HAP-1 (cell line): ENCODE data around the gene PRUNE2.

Source experiments
- DNase-seq, 2 experiments: peaks; one replicate each; pipeline ENCODE4 v3.0.0-alpha.2; 2016 to 2020; ENCODE audit warnings: low spot score in 2 of 2
- H3K27me3 ChIP-seq: fragments of 250-450 bp; sonication (Bioruptor Pico); 2 replicates; pipeline ENCODE4 v1.5.1; 2020; ENCODE audit warnings: low read depth, mild to moderate bottlenecking, moderate library complexity
- H3K36me3 ChIP-seq: fragments of 250-450 bp; sonication (Bioruptor Pico); replicated peaks from 2 replicates; pipeline ENCODE4 v1.5.1; 2020; ENCODE audit warnings: mild to moderate bottlenecking
- H3K4me1 ChIP-seq: fragments of 250-450 bp; sonication (Bioruptor Pico); 2 replicates; pipeline ENCODE4 v1.5.1; 2020; ENCODE audit warnings: mild to moderate bottlenecking
- H3K4me3 ChIP-seq: fragments of 250-450 bp; sonication (Bioruptor Pico); 2 replicates; pipeline ENCODE4 v1.5.1; 2020; ENCODE audit warnings: mild to moderate bottlenecking, moderate library complexity
- H3K9me3 ChIP-seq: fragments of 250-450 bp; sonication (Bioruptor Pico); 2 replicates; pipeline ENCODE4 v1.5.1; 2020; ENCODE audit warnings: mild to moderate bottlenecking, moderate library complexity
- in situ Hi-C: fragments of 300-500 bp; cut with MboI; formaldehyde crosslinking; loops from 3 replicates; pipeline ENCODE4 v1.14.3; 2020; ENCODE audit warnings: low sequenced_read_pairs, inconsistent platforms, mixed read lengths

Gene PRUNE2

DNA sequence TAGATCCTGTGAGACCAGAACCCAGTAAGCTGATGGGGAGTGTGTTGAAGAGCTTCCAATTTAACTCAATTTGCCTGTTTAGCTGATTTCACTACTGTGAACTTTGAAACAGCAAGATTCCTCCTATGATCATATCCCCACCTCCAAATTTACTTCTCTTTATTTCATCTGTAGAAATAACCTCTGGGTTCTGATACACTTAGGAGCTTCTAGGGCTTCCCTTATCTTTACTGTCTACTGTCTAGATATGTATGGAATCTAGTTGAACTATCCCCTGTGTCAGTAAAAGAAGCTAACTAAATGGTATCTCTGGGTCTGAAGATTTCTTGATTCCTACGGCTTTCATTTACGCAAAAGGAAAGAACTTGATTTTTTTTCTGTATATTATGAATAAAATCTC, 330.2 kb downstream of the PRUNE2 start:
- Histone ChIP-seq H3K27me3 (peaks cover 4% of the 10 kb centered on the region), H3K36me3 (no peaks in the 10 kb centered on the region), H3K4me1 (peaks cover 11% of the 10 kb centered on the region), H3K4me3 (no peak overlapping the region), H3K9me3 (no peaks in the 10 kb centered on the region)
- no peak for DNase-seq
- in situ Hi-C loops: no loop called here

DNA sequence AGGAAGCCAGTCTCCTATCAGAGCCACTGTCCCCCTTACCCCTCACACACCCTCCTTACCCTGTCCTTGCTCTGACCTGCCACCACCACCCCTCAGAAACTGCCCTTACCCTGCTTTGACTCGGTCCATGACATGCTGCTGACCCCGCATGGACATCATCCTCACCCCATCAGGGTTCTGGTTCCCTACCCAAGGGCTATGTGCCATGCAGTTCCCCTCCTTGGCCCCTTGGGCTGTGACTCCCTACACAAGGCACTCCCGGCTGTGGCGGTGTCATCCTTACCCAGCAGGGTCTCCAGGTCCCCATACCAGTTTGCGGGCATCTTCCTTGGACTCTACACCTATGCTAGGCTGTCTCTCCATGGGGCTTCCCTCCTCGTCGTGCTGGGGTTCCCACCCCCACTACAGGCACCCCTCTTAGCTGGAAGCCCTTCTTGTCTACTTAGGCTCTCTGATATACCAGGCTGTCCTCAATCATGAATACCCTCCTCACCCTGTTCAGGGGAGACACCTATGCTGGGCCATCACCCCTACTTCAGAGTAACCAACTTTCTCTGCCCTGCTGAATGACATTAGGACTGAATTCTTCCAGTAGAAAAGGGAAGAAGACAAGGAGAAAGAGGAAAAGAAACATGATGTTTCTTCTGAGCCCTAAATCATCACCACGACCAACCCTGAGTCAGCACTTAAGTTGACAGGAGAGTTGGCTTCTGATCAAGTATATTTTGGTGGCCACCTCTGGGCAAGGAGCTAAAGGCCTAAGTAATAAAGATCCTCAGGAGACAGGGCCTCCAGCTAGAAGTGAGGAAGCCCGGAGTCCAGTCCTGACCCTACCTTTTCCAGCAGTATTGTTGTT, 331.8 kb downstream of the PRUNE2 start:
- Histone ChIP-seq H3K9me3 (no peaks in the 10 kb centered on the region), H3K27me3 (peaks cover 4% of the 10 kb centered on the region), H3K4me3 (no peak overlapping the region), H3K36me3 (no peaks in the 10 kb centered on the region), H3K4me1 (peaks cover 11% of the 10 kb centered on the region)
- DNase-seq: no peak
- in situ Hi-C loops: no loop called here

DNA sequence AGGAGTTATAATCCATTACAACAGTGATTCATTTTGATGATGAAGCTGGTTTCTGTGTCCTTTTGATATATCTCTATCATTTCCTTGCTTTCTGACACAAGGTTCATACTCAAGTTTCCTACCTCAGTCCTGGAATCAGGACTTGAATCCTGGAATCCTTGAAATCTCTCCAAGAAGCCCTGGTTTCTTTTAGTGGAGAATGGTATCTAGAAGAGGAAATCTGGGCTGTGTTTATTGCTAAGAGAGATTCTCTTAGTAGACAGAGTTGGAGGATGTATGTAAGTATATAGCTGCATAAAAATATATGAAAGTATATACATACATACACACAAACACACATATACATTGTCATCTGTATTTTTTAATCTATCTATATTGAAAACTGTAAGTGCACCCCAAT, 332.5 kb downstream of the PRUNE2 start:
- no peak for DNase-seq
- Histone ChIP-seq H3K4me3 (no peak overlapping the region), H3K36me3 (no peaks in the 10 kb centered on the region), H3K4me1 (peaks cover 11% of the 10 kb centered on the region), H3K27me3 (peaks cover 4% of the 10 kb centered on the region), H3K9me3 (no peaks in the 10 kb centered on the region)
- in situ Hi-C loops: no loop called here

DNA sequence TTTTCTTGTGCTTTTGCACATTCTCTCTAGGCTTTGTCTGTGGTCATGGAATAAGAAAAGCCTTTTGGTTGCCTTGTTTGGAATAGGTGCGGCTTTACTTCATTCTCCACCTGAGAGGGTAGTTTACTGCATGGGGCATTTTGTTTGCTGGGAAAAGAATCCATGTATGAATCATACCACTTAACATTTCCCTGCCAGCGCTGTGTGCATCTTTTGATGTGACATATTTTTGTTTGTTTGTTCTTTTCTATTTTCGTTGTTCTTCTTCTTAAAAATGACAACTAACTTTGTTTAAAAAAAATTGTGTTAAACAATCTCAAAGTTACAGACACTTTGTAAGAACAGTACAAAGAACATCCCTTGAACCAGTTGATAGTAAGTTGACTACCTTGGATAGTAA, 333.8 kb downstream of the PRUNE2 start:
- Histone ChIP-seq H3K4me1 (peaks cover 11% of the 10 kb centered on the region), H3K4me3 (peak overlapping the region; percentile 17; the same call in 1 of the 2 replicates), H3K9me3 (no peaks in the 10 kb centered on the region), H3K27me3 (peaks cover 6% of the 10 kb centered on the region), H3K36me3 (no peaks in the 10 kb centered on the region)
- no peak for DNase-seq
- in situ Hi-C loops: no loop called here

GRCh38 chr9:76571743-76572146, 334.2 kb downstream of the PRUNE2 start:
- no peaks in the 10 kb centered on the region for H3K9me3 ChIP-seq
- peak overlapping the region; percentile 17 for H3K4me3 ChIP-seq
- in situ Hi-C loops: no loop called here
- peaks cover 6% of the 10 kb centered on the region for H3K27me3 ChIP-seq
- H3K36me3 ChIP-seq: no peaks in the 10 kb centered on the region
- peaks cover 11% of the 10 kb centered on the region for H3K4me1 ChIP-seq
- no peak for DNase-seq

DNA sequence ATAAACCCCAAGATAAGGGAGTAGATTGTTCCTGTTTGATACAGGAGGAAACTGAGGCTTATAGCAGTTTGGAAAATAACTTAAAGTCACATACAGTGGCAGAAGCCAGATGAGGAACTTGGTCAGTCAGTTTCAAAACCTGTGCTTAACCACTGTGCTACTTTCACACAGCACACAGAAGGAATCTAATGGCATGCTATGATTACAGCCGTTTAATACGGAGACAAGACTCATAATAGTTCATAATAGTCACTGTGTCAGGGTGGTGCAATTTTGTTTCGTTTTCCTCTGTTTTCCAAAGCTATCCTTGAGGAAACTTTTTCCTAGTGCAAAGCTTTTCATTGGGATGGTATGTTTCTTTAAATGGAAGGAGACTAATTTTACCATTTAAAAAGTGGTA, 334.6 kb downstream of the PRUNE2 start:
- peak overlapping the region; percentile 17 for H3K4me3 ChIP-seq
- no peaks in the 10 kb centered on the region for H3K36me3 ChIP-seq
- no peaks in the 10 kb centered on the region for H3K9me3 ChIP-seq
- in situ Hi-C loops: no loop called here
- no peak for DNase-seq
- H3K27me3 ChIP-seq: peaks cover 6% of the 10 kb centered on the region
- H3K4me1 ChIP-seq: peaks cover 13% of the 10 kb centered on the region

GRCh38 chr9:76570826-76571225, 335.1 kb downstream of the PRUNE2 start:
- H3K9me3 ChIP-seq: no peaks in the 10 kb centered on the region
- in situ Hi-C loops: no loop called here
- peaks cover 6% of the 10 kb centered on the region for H3K27me3 ChIP-seq
- peaks cover 13% of the 10 kb centered on the region for H3K4me1 ChIP-seq
- H3K36me3 ChIP-seq: no peaks in the 10 kb centered on the region
- H3K4me3 ChIP-seq: no peak overlapping the region
- peak in 1 of 2 experiments; percentile 12 for DNase-seq

GRCh38 chr9:76567086-76567485, 338.8 kb downstream of the PRUNE2 start:
- no peaks in the 10 kb centered on the region for H3K36me3 ChIP-seq
- no peak overlapping the region for H3K4me3 ChIP-seq
- H3K9me3 ChIP-seq: no peaks in the 10 kb centered on the region
- no peak for DNase-seq
- in situ Hi-C loops: no loop called here
- peaks cover 3% of the 10 kb centered on the region; the same call in 1 of the 2 replicates for H3K27me3 ChIP-seq
- H3K4me1 ChIP-seq: peaks cover 8% of the 10 kb centered on the region

DNA sequence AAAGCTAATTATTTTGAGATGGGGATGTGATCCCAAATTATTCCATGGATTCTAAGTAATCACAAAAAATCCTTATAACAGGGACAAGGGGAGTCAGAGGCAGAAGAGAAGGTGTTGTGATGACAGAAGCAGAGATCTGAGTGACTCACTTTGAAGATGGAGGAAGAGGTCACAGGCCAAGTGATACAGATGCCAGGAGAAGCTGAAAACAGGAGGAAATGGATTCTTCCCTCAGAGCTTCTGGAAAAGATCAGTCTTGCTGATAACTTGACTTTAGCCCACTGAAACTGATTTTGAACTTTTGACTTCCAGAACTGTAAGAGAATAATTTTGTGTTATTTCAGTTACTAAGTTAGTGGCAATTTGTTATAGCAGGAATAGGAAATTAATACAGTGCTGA, 341.6 kb downstream of the PRUNE2 start:
- in situ Hi-C loops: no loop called here
- Histone ChIP-seq H3K36me3 (no peaks in the 10 kb centered on the region), H3K4me1 (peaks cover 9% of the 10 kb centered on the region; the same call in 1 of the 2 replicates), H3K9me3 (no peaks in the 10 kb centered on the region), H3K4me3 (no peak overlapping the region), H3K27me3 (0 out of 2 replicates have a peak, but pooled peaks cover 3% of the 10 kb centered on the region)
- no peak for DNase-seq

DNA sequence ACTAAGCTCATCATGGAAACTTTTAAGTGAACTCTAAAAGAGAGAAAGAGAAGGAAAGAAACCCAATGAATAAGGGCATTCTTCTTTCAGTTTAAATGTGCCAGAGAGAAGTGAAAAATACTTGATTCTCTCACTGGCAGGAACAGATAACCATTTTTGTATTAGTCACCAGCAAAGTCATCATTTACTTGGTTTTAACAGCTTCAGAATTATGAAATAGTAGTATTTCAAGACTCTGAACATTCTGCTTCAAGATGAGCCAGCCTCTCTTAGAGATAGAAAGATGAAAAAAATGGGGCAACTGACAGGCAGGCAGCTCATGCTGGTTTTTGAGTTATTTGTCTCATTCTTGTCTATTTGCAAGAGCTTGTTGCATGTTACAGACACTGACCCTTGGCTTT, 343.4 kb downstream of the PRUNE2 start:
- Histone ChIP-seq H3K27me3 (0 out of 2 replicates have a peak, but pooled peaks cover under 1% of the 10 kb centered on the region), H3K9me3 (no peaks in the 10 kb centered on the region), H3K36me3 (no peaks in the 10 kb centered on the region), H3K4me1 (peaks cover 16% of the 10 kb centered on the region), H3K4me3 (no peak overlapping the region)
- no peak for DNase-seq
- in situ Hi-C loops: no loop called here

DNA sequence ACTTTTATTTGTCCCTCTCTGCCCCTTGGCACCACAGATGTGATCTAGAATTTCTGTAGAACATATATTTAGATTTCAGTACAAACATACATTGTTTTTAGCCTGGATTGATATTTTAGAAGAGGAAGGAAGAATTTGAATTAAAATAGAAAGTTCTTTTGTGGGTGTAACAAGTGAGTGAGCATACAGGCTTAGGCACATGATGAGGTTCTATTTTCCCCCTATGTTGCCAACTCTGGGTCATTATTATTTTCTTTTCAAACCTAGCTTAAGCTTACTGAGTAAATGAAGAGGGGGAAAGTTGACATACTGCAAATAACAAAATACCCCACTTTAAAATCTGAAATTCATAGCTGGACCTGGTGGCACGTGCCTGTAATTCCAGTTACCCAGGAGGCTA, 344.0 kb downstream of the PRUNE2 start:
- H3K4me1 ChIP-seq: peaks cover 18% of the 10 kb centered on the region
- H3K36me3 ChIP-seq: no peaks in the 10 kb centered on the region
- H3K4me3 ChIP-seq: no peak overlapping the region
- in situ Hi-C loops: no loop called here
- H3K27me3 ChIP-seq: no peaks in the 10 kb centered on the region
- no peak for DNase-seq
- H3K9me3 ChIP-seq: no peaks in the 10 kb centered on the region
